GM10266 (cell line): ENCODE measurements around the gene VPS54.

Experiments used
- DNase-seq: peaks from one replicate; pipeline ENCODE4 v3.0.0; 2012; ENCODE audit errors: extremely low spot score
- CTCF ChIP-seq: IDR thresholded peaks from 2 replicates; pipeline ENCODE4 v1.5.1; 2012; ENCODE audit warnings: mild to moderate bottlenecking, low read depth; ENCODE audit not compliant: control insufficient read depth, insufficient read depth; ENCODE audit errors: missing control alignments

VPS54 gene

GRCh38 chr2:64056021-64056420 lies 36.8 kb upstream of the VPS54 start:
- no peak for TF ChIP-seq CTCF
- no peak for DNase-seq

DNA sequence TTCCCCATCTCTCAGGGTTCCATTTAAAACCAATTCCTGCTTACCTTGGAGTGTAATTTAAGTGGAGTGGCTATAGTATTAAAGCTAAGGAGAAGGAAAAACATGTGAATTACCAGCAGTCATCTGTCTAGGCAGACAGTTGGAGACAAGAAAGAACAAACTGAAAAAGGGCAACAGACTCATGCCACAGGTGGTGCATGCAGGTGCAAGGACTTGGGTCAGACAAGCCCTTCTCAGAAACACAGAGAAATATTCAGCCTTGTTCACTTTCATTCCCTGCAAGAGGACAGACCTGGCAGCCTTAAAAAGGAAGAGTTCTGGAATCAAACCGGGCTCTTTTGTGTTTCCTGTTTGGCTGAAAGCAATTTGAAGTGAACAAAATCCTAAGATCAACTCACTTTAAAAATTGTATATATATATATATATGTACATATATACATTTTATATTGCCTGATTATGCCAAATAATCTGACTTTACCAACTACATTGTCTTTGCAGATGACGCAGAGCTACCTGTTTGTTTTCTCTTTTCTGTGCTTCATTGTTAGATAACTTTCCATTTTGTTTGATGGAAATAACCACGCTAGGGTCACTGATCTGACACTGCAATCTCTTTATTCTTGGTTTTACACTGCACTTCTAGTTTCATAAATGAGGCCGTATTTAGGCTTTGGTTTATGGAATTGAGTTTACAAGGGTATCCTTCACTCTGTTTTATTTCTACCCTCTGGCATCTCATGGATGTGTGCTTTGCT lies 35.1 kb upstream of the VPS54 start:
- no peak for DNase-seq
- TF ChIP-seq CTCF = no peak

GRCh38 chr2:64052463-64053241 lies 33.4 kb upstream of the VPS54 start:
- TF ChIP-seq CTCF = no peak
- no peak for DNase-seq

GRCh38 chr2:64049633-64050220 lies 30.5 kb upstream of the VPS54 start:
- DNase-seq = peak; percentile 74
- TF ChIP-seq CTCF = peak; percentile 83

GRCh38 chr2:64045938-64046337 lies 26.7 kb upstream of the VPS54 start:
- TF ChIP-seq CTCF = no peak
- DNase-seq = no peak

GRCh38 chr2:64040161-64040560 lies 20.9 kb upstream of the VPS54 start:
- DNase-seq = no peak
- TF ChIP-seq CTCF = no peak
